Stimulated activated CD8-positive, alpha-beta memory T cell treated with anti-CD3 and anti-CD28 coated beads, Interleukin-4, amount 100 ng/mL, for 24 hours (primary cell): ENCODE data around the gene GSTO2.
A peak's percentile ranks its signal among the peaks of the same experiment; 100 is the strongest.

Experiments used
- DNase-seq: peaks from one replicate; pipeline ENCODE4 v3.0.0-alpha.2; 2020; ENCODE audit warnings: low read depth

GSTO2 gene

GRCh38 chr10:104253606-104254410 lies 15.2 kb upstream of the GSTO2 start:
- no peak for DNase-seq

GRCh38 chr10:104254493-104255310 lies 14.3 kb upstream of the GSTO2 start, which contains the start of gene GSTO1:
TSS of gene GSTO1 (plus strand) at chr10:104254892. CDS start at chr10:104254929, 37 bp downstream.
- DNase-seq = peak; percentile 39

GRCh38 chr10:104255311-104255981 lies 13.5 kb upstream of the GSTO2 start:
- no peak for DNase-seq

- no peak for DNase-seq
Measured at GRCh38 chr10:104256335-104256961, 12.5 kb upstream of the GSTO2 start.

GRCh38 chr10:104257235-104257634 lies 11.7 kb upstream of the GSTO2 start:
- DNase-seq = no peak

- no peak for DNase-seq
Measured at GRCh38 chr10:104258209-104258608, 10.8 kb upstream of the GSTO2 start.

GRCh38 chr10:104259456-104259855 lies 9.5 kb upstream of the GSTO2 start:
- DNase-seq = no peak

- no peak for DNase-seq
Measured at GRCh38 chr10:104259999-104260774, 8.8 kb upstream of the GSTO2 start.

- DNase-seq = no peak
Measured at GRCh38 chr10:104260775-104261115, 8.2 kb upstream of the GSTO2 start.

GRCh38 chr10:104262055-104262454 lies 6.9 kb upstream of the GSTO2 start:
- no peak for DNase-seq

GRCh38 chr10:104264783-104265182 lies 4.2 kb upstream of the GSTO2 start:
- no peak for DNase-seq

- no peak for DNase-seq
Measured at GRCh38 chr10:104267721-104268404, 1.1 kb upstream of the GSTO2 start.

GRCh38 chr10:104268405-104268712 lies 625 bp upstream of the GSTO2 start:
- no peak for DNase-seq

- DNase-seq = no peak
Measured at GRCh38 chr10:104273286-104273685, 4.3 kb downstream of the GSTO2 start.

- DNase-seq = no peak
Measured at GRCh38 chr10:104273899-104274575, 5.1 kb downstream of the GSTO2 start.

GRCh38 chr10:104274762-104275721 lies 6.1 kb downstream of the GSTO2 start:
- peak; percentile 16 for DNase-seq

- DNase-seq = no peak
Measured at GRCh38 chr10:104276192-104276591, 7.2 kb downstream of the GSTO2 start.

- DNase-seq = no peak
Measured at GRCh38 chr10:104277785-104278184, 8.8 kb downstream of the GSTO2 start.

- no peak for DNase-seq
Measured at GRCh38 chr10:104279550-104280259, 10.7 kb downstream of the GSTO2 start.
